Measurements from ENCODE around the gene KIAA1958. TPM values are rescaled to one million over a fixed set of nuclear protein-coding genes. Genes with fewer than 3 reads are reported as not detected.

KIAA1958 gene
- polyA plus RNA-seq, 1 of the 3 experiments (the other 2 are of a cell fraction) = 1.6 TPM

DNA sequence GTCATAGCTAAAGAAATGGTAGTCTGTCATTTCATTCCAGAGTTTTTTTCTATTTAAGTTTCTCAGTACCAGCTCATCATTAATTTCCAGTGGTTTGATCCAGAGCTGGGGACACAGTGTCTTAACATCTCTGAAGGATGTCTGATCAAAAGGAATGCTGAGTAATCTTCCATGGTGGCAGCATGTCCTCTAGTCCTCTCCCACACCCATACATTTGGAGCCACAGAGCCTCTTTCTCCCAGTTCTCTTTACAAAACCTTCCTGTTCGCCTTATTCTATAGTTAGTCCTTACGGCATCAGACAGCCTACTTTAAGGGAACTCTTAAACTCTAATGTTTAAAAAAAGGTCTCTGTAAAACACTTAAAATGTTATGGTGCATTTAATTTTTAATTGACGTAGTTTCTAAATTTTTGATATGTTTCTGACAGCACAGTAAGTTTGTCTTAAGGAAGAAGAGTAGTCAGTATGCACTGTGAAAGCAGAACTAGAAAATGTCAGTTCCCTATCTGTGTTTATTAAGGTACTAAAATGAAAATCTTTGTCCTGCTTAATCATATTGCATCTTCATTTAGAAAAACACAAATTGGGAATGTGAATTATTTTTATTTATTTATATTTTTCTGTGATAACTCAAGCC is 134.5 kb downstream of the KIAA1958 start:
- H3K9ac ChIP-seq = no peak overlapping the region
- H3K4me2 ChIP-seq = no peak overlapping the region
- no peak overlapping the region for H3K4me3 ChIP-seq (ENCODE audit: low read depth in 2 of 2, low read length in 1 of 2)
- no peak for DNase-seq
- H3K27me3 ChIP-seq (ENCODE audit: insufficient read depth) = no peaks in the 10 kb centered on the region
- H3K9me2 ChIP-seq = no peaks in the 10 kb centered on the region
- H3K9me3 ChIP-seq = no peaks in the 10 kb centered on the region
- WGBS (ENCODE audit: low lambda C conversion rate) = 93% methylated on average over 3 of the region's 3 CpGs
- H3K27ac ChIP-seq (ENCODE audit: low read depth in 2 of 2, low read length in 1 of 2) = no peak overlapping the region
- H2AFZ ChIP-seq (ENCODE audit: low read depth) = no peak overlapping the region
- POLR2A ChIA-PET = no interaction called here
- H3K36me3 ChIP-seq (replicated peaks in 1 of 2; ENCODE audit: control insufficient read depth in 1 of 2, insufficient read depth in 2 of 2, low read length in 1 of 2) = peaks cover 0 to 12% of the 10 kb centered on the region in 2 experiments
- CTCF ChIA-PET = no interaction called here
- TF ChIP-seq RAD21 (IDR thresholded peaks at IDR 0.05; ENCODE audit: low read length) (no peak), CHD2 (IDR thresholded peaks at IDR 0.05; ENCODE audit: low read length, partially characterized antibody) (no peak), FOXJ3 (CRISPR knock-in tag; IDR thresholded peaks at IDR 0.05) (no peak), GABPA (IDR thresholded peaks at IDR 0.05; ENCODE audit: low read depth) (no peak), EZH2phosphoT487 (IDR thresholded peaks at IDR 0.05; ENCODE audit: borderline replicate concordance, low read depth) (no peak), EP300 (IDR thresholded peaks at IDR 0.05; ENCODE audit: borderline replicate concordance in 1 of 2, low read depth in 1 of 2, low read length in 1 of 2) (no peak)
- TF ChIP-seq, protein P1, sequence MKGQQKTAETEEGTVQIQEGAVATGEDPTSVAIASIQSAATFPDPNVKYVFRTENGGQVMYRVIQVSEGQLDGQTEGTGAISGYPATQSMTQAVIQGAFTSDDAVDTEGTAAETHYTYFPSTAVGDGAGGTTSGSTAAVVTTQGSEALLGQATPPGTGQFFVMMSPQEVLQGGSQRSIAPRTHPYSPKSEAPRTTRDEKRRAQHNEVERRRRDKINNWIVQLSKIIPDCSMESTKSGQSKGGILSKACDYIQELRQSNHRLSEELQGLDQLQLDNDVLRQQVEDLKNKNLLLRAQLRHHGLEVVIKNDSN (IDR thresholded peaks at IDR 0.05; ENCODE audit: borderline replicate concordance, low read depth) = no peak
- TF ChIP-seq, protein P2, sequence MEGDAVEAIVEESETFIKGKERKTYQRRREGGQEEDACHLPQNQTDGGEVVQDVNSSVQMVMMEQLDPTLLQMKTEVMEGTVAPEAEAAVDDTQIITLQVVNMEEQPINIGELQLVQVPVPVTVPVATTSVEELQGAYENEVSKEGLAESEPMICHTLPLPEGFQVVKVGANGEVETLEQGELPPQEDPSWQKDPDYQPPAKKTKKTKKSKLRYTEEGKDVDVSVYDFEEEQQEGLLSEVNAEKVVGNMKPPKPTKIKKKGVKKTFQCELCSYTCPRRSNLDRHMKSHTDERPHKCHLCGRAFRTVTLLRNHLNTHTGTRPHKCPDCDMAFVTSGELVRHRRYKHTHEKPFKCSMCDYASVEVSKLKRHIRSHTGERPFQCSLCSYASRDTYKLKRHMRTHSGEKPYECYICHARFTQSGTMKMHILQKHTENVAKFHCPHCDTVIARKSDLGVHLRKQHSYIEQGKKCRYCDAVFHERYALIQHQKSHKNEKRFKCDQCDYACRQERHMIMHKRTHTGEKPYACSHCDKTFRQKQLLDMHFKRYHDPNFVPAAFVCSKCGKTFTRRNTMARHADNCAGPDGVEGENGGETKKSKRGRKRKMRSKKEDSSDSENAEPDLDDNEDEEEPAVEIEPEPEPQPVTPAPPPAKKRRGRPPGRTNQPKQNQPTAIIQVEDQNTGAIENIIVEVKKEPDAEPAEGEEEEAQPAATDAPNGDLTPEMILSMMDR (IDR thresholded peaks at IDR 0.05) = no peak
- H4K20me1 ChIP-seq (ENCODE audit: insufficient read depth) = no peaks in the 10 kb centered on the region
- H3F3A ChIP-seq (replicated peaks; ENCODE audit: insufficient read depth) = no peaks in the 10 kb centered on the region
- peaks cover 0 to 4% of the 10 kb centered on the region in 2 experiments; a peak in 2 of 4 replicates for H3K4me1 ChIP-seq (ENCODE audit: control insufficient read depth in 1 of 2, insufficient read depth in 2 of 2, low read depth in 1 of 2, low read length in 1 of 2)
- H3K79me2 ChIP-seq (ENCODE audit: insufficient read depth) = no peaks in the 10 kb centered on the region; the same call in 1 of the 2 replicates

DNA sequence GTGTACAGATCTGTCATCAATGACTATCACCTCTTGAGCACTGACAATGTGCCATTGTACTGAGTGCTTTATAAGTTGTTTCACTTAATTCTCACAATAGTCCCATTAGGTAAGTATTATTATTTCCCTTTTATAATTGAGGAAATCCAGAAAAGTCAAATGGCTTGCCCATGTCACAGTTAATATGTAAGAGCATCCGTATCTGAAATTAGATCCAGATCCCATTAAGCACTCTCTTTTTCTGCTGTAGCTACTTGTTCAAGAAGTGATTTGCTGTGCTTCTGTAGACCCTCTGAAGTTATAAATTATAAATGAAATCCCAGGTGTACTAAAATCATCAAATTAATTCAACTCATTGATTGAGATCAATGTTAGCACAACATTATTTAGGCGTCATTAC is 136.6 kb downstream of the KIAA1958 start:
- no peak overlapping the region for H3K9ac ChIP-seq
- H3K79me2 ChIP-seq (ENCODE audit: insufficient read depth) = no peaks in the 10 kb centered on the region
- H3K9me3 ChIP-seq = no peaks in the 10 kb centered on the region
- no peak overlapping the region for H2AFZ ChIP-seq (ENCODE audit: low read depth)
- no peaks in the 10 kb centered on the region for H4K20me1 ChIP-seq (ENCODE audit: insufficient read depth)
- WGBS (ENCODE audit: low lambda C conversion rate) = 81% methylated on average over 2 of the region's 2 CpGs
- POLR2A ChIA-PET = no interaction called here
- no peak overlapping the region for H3K4me2 ChIP-seq
- no peak overlapping the region for H3K4me3 ChIP-seq (ENCODE audit: low read depth in 2 of 2, low read length in 1 of 2)
- no peaks in the 10 kb centered on the region for H3F3A ChIP-seq (replicated peaks; ENCODE audit: insufficient read depth)
- CTCF ChIA-PET = no interaction called here
- TF ChIP-seq RCOR1 (IDR thresholded peaks at IDR 0.05; ENCODE audit: low read length) (peak; percentile 42; the same call in 1 of the 2 replicates), RFX5 (IDR thresholded peaks at IDR 0.05; ENCODE audit: low read length) (no peak), EP300 (IDR thresholded peaks at IDR 0.05; ENCODE audit: borderline replicate concordance in 1 of 2, low read depth in 1 of 2, low read length in 1 of 2) (peak in 1 of 2 experiments; percentile 54; a peak in 1 of 4 replicates), NFIC (IDR thresholded peaks at IDR 0.05; ENCODE audit: borderline replicate concordance) (no peak), RAD21 (IDR thresholded peaks at IDR 0.05; ENCODE audit: low read length) (no peak), POLR2AphosphoS5 (IDR thresholded peaks at IDR 0.05; ENCODE audit: low read depth, low read length) (0 out of 2 replicates have a peak, but pooled peaks have one; percentile 28), TCF12 (IDR thresholded peaks at IDR 0.05) (peak; percentile 53; the same call in 1 of the 2 replicates)
- TF ChIP-seq, protein P3, sequence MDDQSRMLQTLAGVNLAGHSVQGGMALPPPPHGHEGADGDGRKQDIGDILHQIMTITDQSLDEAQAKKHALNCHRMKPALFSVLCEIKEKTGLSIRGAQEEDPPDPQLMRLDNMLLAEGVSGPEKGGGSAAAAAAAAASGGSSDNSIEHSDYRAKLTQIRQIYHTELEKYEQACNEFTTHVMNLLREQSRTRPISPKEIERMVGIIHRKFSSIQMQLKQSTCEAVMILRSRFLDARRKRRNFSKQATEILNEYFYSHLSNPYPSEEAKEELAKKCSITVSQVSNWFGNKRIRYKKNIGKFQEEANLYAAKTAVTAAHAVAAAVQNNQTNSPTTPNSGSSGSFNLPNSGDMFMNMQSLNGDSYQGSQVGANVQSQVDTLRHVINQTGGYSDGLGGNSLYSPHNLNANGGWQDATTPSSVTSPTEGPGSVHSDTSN (IDR thresholded peaks at IDR 0.05) = peak; percentile 44; the same call in 1 of the 2 replicates
- DNase-seq = peak; percentile 19
- no peaks in the 10 kb centered on the region for H3K9me2 ChIP-seq
- peaks cover 0 to 8% of the 10 kb centered on the region in 2 experiments for H3K36me3 ChIP-seq (replicated peaks in 1 of 2; ENCODE audit: control insufficient read depth in 1 of 2, insufficient read depth in 2 of 2, low read length in 1 of 2)
- no peaks in the 10 kb centered on the region for H3K27me3 ChIP-seq (ENCODE audit: insufficient read depth)
- peaks cover 0 to 4% of the 10 kb centered on the region in 2 experiments; a peak in 1 of 4 replicates for H3K4me1 ChIP-seq (ENCODE audit: control insufficient read depth in 1 of 2, insufficient read depth in 2 of 2, low read depth in 1 of 2, low read length in 1 of 2)
- H3K27ac ChIP-seq (ENCODE audit: low read depth in 2 of 2, low read length in 1 of 2) = peak overlapping the region in 1 of 2 experiments; percentile 28; a peak in 2 of 4 replicates
